Astrocyte (in vitro differentiated cells and primary cell): ENCODE data around the gene PDK3. TPM values are rescaled to one million over a fixed set of nuclear protein-coding genes. Genes with fewer than 3 reads are reported as not detected.

Experiments
- DNase-seq: peaks from one replicate; pipeline ENCODE4 v3.0.0-alpha.2; 2010; ENCODE audit warnings: low read depth
- FAIRE-seq: peaks from 2 replicates; lab custom pipeline; 2011; peaks lifted over from hg19 to GRCh38; lab: Jason Lieb, UNC
- H2AFZ ChIP-seq: 2 replicates; pipeline ENCODE4 v1.6.0; 2012; ENCODE audit warnings: low read depth, low read length, inconsistent platforms
- H3K27ac ChIP-seq: 2 replicates; pipeline ENCODE4 v1.5.1; 2011; ENCODE audit warnings: low read depth, low read length, inconsistent platforms
- H3K27me3 ChIP-seq: 2 replicates; pipeline ENCODE4 v1.6.0; 2011; ENCODE audit warnings: low read length, inconsistent platforms; ENCODE audit not compliant: insufficient read depth
- H3K36me3 ChIP-seq: 2 replicates; pipeline ENCODE4 v1.5.1; 2011; ENCODE audit warnings: low read length, inconsistent platforms; ENCODE audit not compliant: insufficient read depth
- H3K4me1 ChIP-seq: 2 replicates; pipeline ENCODE4 v1.5.1; 2011; ENCODE audit warnings: low read length, inconsistent platforms; ENCODE audit not compliant: insufficient read depth
- H3K4me2 ChIP-seq: 2 replicates; pipeline ENCODE4 v1.6.0; 2012; ENCODE audit warnings: low read length, inconsistent platforms
- H3K4me3 ChIP-seq: 2 replicates; pipeline ENCODE4 v1.5.1; 2011; ENCODE audit warnings: low read depth, mild to moderate bottlenecking, low read length, inconsistent platforms; ENCODE audit not compliant: insufficient read depth
- H3K79me2 ChIP-seq: 2 replicates; pipeline ENCODE4 v1.6.0; 2012; ENCODE audit warnings: mild to moderate bottlenecking, low read length, inconsistent platforms; ENCODE audit not compliant: insufficient read depth
- H3K9ac ChIP-seq: 2 replicates; pipeline ENCODE4 v1.6.0; 2012; ENCODE audit warnings: mild to moderate bottlenecking, low read length, inconsistent platforms
- H3K9me3 ChIP-seq: 2 replicates; pipeline ENCODE4 v1.5.1; 2012; ENCODE audit warnings: low read depth, mild to moderate bottlenecking, low read length, inconsistent platforms; ENCODE audit not compliant: insufficient read depth
- H4K20me1 ChIP-seq: 2 replicates; pipeline ENCODE4 v1.6.0; 2012; ENCODE audit warnings: low read length, inconsistent platforms; ENCODE audit not compliant: insufficient read depth
- H3K27ac Mint-ChIP-seq: one replicate; pipeline ENCODE4 v1.8.0; 2021; ENCODE audit warnings: mild to moderate bottlenecking, mixed read lengths; ENCODE audit not compliant: unreplicated experiment
- H3K27me3 Mint-ChIP-seq: one replicate; pipeline ENCODE4 v1.8.0; 2021; ENCODE audit warnings: low read depth, mixed read lengths; ENCODE audit not compliant: unreplicated experiment
- H3K36me3 Mint-ChIP-seq: one replicate; pipeline ENCODE4 v1.8.0; 2021; ENCODE audit warnings: low read depth, mixed read lengths; ENCODE audit not compliant: unreplicated experiment
- H3K4me1 Mint-ChIP-seq: one replicate; pipeline ENCODE4 v1.8.0; 2021; ENCODE audit warnings: low read depth, mixed read lengths; ENCODE audit not compliant: unreplicated experiment
- H3K4me3 Mint-ChIP-seq: one replicate; pipeline ENCODE4 v1.8.0; 2021; ENCODE audit warnings: mild to moderate bottlenecking, moderate library complexity, mixed read lengths; ENCODE audit not compliant: unreplicated experiment
- H3K9me3 Mint-ChIP-seq: one replicate; pipeline ENCODE4 v1.8.0; 2021; ENCODE audit warnings: mild to moderate bottlenecking, mixed read lengths; ENCODE audit not compliant: unreplicated experiment
- EZH2 ChIP-seq: IDR thresholded peaks from 2 replicates; pipeline ENCODE4 v1.6.1; 2012; ENCODE audit warnings: mild to moderate bottlenecking, low read length, inconsistent platforms; ENCODE audit not compliant: insufficient read depth
- total RNA-seq: library from RNA; stranded (reverse); gene quantifications from 2 replicates; pipeline ENCODE4 v1.2.1, GENCODE V29; 2021
- TF ChIP-seq, protein P1 (sequence below): IDR thresholded peaks from 2 replicates; pipeline ENCODE4 v1.5.1; 2011; ENCODE audit warnings: low read depth, mild to moderate bottlenecking, inconsistent platforms, low read length, moderate library complexity; ENCODE audit not compliant: insufficient read depth

The PDK3 gene
- total RNA-seq, 1 donor from 2014 or later = 4.6 TPM

GRCh38 chrX:24508375-24508774, 43.3 kb downstream of the PDK3 start:
- Histone ChIP-seq H3K9me3 (no peaks in the 10 kb centered on the region), H3K4me3 (no peak overlapping the region), H3K27me3 (no peaks in the 10 kb centered on the region), H3K27ac (no peak overlapping the region), H4K20me1 (no peaks in the 10 kb centered on the region), H3K36me3 (no peaks in the 10 kb centered on the region), H2AFZ (no peak overlapping the region), H3K4me2 (no peak overlapping the region), H3K4me1 (peaks cover 3% of the 10 kb centered on the region), H3K9ac (no peak overlapping the region), H3K79me2 (no peaks in the 10 kb centered on the region)
- Mint-ChIP-seq H3K27ac (no peak overlapping the region), H3K4me3 (no peak overlapping the region), H3K4me1 (peaks cover 5% of the 10 kb centered on the region), H3K36me3 (no peaks in the 10 kb centered on the region), H3K27me3 (no peaks in the 10 kb centered on the region), H3K9me3 (no peaks in the 10 kb centered on the region)
- FAIRE-seq (peak; percentile 78), DNase-seq (no peak)
- no peak for TF ChIP-seq EZH2
- TF ChIP-seq, protein P1, sequence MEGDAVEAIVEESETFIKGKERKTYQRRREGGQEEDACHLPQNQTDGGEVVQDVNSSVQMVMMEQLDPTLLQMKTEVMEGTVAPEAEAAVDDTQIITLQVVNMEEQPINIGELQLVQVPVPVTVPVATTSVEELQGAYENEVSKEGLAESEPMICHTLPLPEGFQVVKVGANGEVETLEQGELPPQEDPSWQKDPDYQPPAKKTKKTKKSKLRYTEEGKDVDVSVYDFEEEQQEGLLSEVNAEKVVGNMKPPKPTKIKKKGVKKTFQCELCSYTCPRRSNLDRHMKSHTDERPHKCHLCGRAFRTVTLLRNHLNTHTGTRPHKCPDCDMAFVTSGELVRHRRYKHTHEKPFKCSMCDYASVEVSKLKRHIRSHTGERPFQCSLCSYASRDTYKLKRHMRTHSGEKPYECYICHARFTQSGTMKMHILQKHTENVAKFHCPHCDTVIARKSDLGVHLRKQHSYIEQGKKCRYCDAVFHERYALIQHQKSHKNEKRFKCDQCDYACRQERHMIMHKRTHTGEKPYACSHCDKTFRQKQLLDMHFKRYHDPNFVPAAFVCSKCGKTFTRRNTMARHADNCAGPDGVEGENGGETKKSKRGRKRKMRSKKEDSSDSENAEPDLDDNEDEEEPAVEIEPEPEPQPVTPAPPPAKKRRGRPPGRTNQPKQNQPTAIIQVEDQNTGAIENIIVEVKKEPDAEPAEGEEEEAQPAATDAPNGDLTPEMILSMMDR = no peak

- no peaks in the 10 kb centered on the region for H3K36me3 Mint-ChIP-seq
- TF ChIP-seq, protein P1 = no peak
- TF ChIP-seq EZH2 = no peak
- Histone ChIP-seq H3K79me2 (no peaks in the 10 kb centered on the region), H3K4me3 (no peak overlapping the region), H3K27ac (no peak overlapping the region), H4K20me1 (no peaks in the 10 kb centered on the region), H3K27me3 (no peaks in the 10 kb centered on the region), H3K9me3 (no peaks in the 10 kb centered on the region), H3K4me2 (no peak overlapping the region), H3K36me3 (no peaks in the 10 kb centered on the region), H2AFZ (no peak overlapping the region), H3K9ac (no peak overlapping the region), H3K4me1 (no peaks in the 10 kb centered on the region)
- H3K4me3 Mint-ChIP-seq = no peak overlapping the region
- no peaks in the 10 kb centered on the region for H3K9me3 Mint-ChIP-seq
- no peaks in the 10 kb centered on the region for H3K4me1 Mint-ChIP-seq
- FAIRE-seq (peak; percentile 26), DNase-seq (no peak)
- H3K27me3 Mint-ChIP-seq = no peaks in the 10 kb centered on the region
- H3K27ac Mint-ChIP-seq = no peak overlapping the region
Measured at GRCh38 chrX:24513416-24513815, 48.3 kb downstream of the PDK3 start.

GRCh38 chrX:24515447-24515846, 50.4 kb downstream of the PDK3 start:
- TF ChIP-seq, protein P1 = no peak
- TF ChIP-seq EZH2 = no peak
- Mint-ChIP-seq H3K36me3 (no peaks in the 10 kb centered on the region), H3K4me3 (no peak overlapping the region), H3K27me3 (no peaks in the 10 kb centered on the region), H3K9me3 (no peaks in the 10 kb centered on the region), H3K4me1 (no peaks in the 10 kb centered on the region), H3K27ac (no peak overlapping the region)
- H4K20me1 ChIP-seq = no peaks in the 10 kb centered on the region
- no peaks in the 10 kb centered on the region for H3K27me3 ChIP-seq
- no peak overlapping the region for H3K27ac ChIP-seq
- FAIRE-seq (peak; percentile 93), DNase-seq (no peak)
- no peaks in the 10 kb centered on the region for H3K36me3 ChIP-seq
- H3K9ac ChIP-seq = no peak overlapping the region
- no peaks in the 10 kb centered on the region for H3K9me3 ChIP-seq
- H3K4me1 ChIP-seq = no peaks in the 10 kb centered on the region
- no peaks in the 10 kb centered on the region for H3K79me2 ChIP-seq
- H2AFZ ChIP-seq = no peak overlapping the region
- H3K4me2 ChIP-seq = no peak overlapping the region
- H3K4me3 ChIP-seq = no peak overlapping the region
